Heart left ventricle (tissue), 16 donors: ENCODE data around the gene FCN2. TPM values are rescaled to one million over a fixed set of nuclear protein-coding genes. Genes with fewer than 3 reads are reported as not detected.

Experiments
- ATAC-seq, 4 donors: fragments of 200-7000 bp; cut with Tn5 transposase; one replicate each; pipeline ENCODE4 v1.9.1; 2020 to 2022; ENCODE audit warnings: moderate library complexity in 4 of 4, mild to moderate bottlenecking in 3 of 4, moderate number of reproducible peaks in 1 of 4
- DNase-seq, 5 donors: peaks; one replicate each; pipeline ENCODE4 v3.0.0-alpha.2; 2020
- H3K27ac ChIP-seq, 12 donors: fragments of 200-600 bp; sonication (generic) in 4 of 12; one replicate each; pipeline versions ENCODE4 v1.5.0 to v1.8.0; 2016 to 2022; ENCODE audit warnings: mild to moderate bottlenecking in 2 of 12
- H3K27me3 ChIP-seq, 9 donors: fragments of 200-600 bp; sonication (generic) in 2 of 9; one replicate each; pipeline versions ENCODE4 v1.5.1 to v1.8.0; 2016 to 2022; ENCODE audit warnings: mild to moderate bottlenecking in 3 of 9
- H3K36me3 ChIP-seq, 9 donors: fragments of 200-600 bp; sonication (generic) in 2 of 9; one replicate each; pipeline versions ENCODE4 v1.5.0 to v1.8.0; 2018 to 2022; ENCODE audit warnings: mild to moderate bottlenecking in 2 of 9
- H3K4me1 ChIP-seq, 12 donors: fragments of 200-600 bp; sonication (generic) in 4 of 12; one replicate each; pipeline versions ENCODE4 v1.5.0 to v1.8.0; 2016 to 2022; ENCODE audit warnings: mild to moderate bottlenecking in 3 of 12
- H3K4me3 ChIP-seq, 12 donors: fragments of 200-600 bp; sonication (generic) in 4 of 12; one replicate each; pipeline versions ENCODE4 v1.5.0 to v1.8.0; 2017 to 2022; ENCODE audit warnings: mild to moderate bottlenecking in 9 of 12, moderate library complexity in 4 of 12
- H3K9me3 ChIP-seq, 12 donors: fragments of 200-600 bp; sonication (generic) in 4 of 12; one replicate each; pipeline versions ENCODE4 v1.5.0 to v1.8.0; 2016 to 2022; ENCODE audit warnings: mild to moderate bottlenecking in 1 of 12
- CTCF ChIP-seq, 12 donors: fragments of 200-600 bp; sonication (generic) in 4 of 12; IDR thresholded peaks; one replicate each; pipeline versions ENCODE4 v1.5.0 to v1.8.0; 2018 to 2022; ENCODE audit warnings: antibody characterized with exemption in 12 of 12, mild to moderate bottlenecking in 5 of 12
- POLR2A ChIP-seq, 2 donors: fragments of 450-650 bp; IDR thresholded peaks; one replicate each; pipeline ENCODE4 v1.6.1; 2017; ENCODE audit warnings: antibody characterized with exemption in 2 of 2, mild to moderate bottlenecking in 2 of 2, moderate library complexity in 2 of 2
- WGBS, 4 donors: extraction: QIAGEN DNeasy Blood & Tissue Kit in 2 of 4; methylation state at CpG; one replicate each; pipeline versions ENCODE4 v1.1.5 to v1.1.7; 2013 to 2018; 5-methylcytosine and 5-hydroxymethylcytosine counted together
- intact Hi-C, 10 donors: fragments of 100-400 bp; cut with DNase I; formaldehyde crosslinking; loops; one replicate each; pipeline versions ENCODE4 v1.11.1 to v1.14.2; 2022
- polyA plus RNA-seq, 2 donors: library from polyadenylated mRNA; stranded (reverse); fragments of 200-250 nt; gene quantifications; one replicate each; pipeline ENCODE4 v1.2.3, GENCODE V29; 2013
- total RNA-seq, 9 donors: library from RNA; depleted of rRNA in 2 of 9; stranded (reverse); fragments of >200 nt in 2 of 9; fragmentation: NEBNext Ultra II Directional in 3 of 9; extraction: Animal tissue kit (Norgen Biotek cat#: 25700) in 3 of 9; gene quantifications; one replicate each; pipeline versions ENCODE4 v1.1.0 to v1.2.4, GENCODE V29; 2016 to 2023
- donor health status: ischemic (EF 13 %, LVEDD 7.1; RV severe dilation, severe dysfunction).
- donor health status: healthy with polysubstance abuse.
- donor health status: DM: no; HTN: yes; CAD: no.
- donor health status: DM: no; HTN: no; CAD: no.
- donor health status: ischemic (EF 25% LVEDD 6.9; RV normal size, moderate dysfunction).
- donor health status: ischemic (EF 25% LVEDD 5.7; RV mildly dilated, moderate dysfunction).
- donor health status: healthy.
- donor health status: DM: yes; HTN: yes; CAD: no.
- donor health status: ischemic (EF 35%, LVEDD 5.7; RV mildly dilated, moderate dysfunction).
- donor health status: nonischemic (EF 11% LVEDD 7.7; RV severe dilation, severe dysfunction).
- donor health status: DM: yes; HTN: yes; CAD: no.
- donor health status: PGD.
- donor health status: ischemic (EF 29% LVEDD 5.4; RV normal size, mild dysfunction).
- donor health status: nonischemic (EF 23%, LVEDD 6.1; RV moderate dilation, normal function).

Gene FCN2
- total and polyA plus RNA-seq, 11 donors: 0.19 to 0.67 (median 0.26) TPM; not detected in 6

- DNase-seq (no peak), ATAC-seq (no peak)
- Histone ChIP-seq H3K27me3 (no peaks in the 10 kb centered on the region), H3K4me1 (peaks cover 0 to 3% (median 0%) of the 10 kb centered on the region in 12 donors), H3K9me3 (no peaks in the 10 kb centered on the region), H3K4me3 (no peak overlapping the region), H3K36me3 (peaks cover 0 to 60% (median 5%) of the 10 kb centered on the region in 9 donors), H3K27ac (no peak overlapping the region)
- 87 to 95% (median 92%) methylated on average over 32 to 34 of the region's 34 CpGs for WGBS, 4 donors
- intact Hi-C loops: no loop called here
- TF ChIP-seq POLR2A (IDR thresholded peaks at IDR 0.05): no peak
- no peak for TF ChIP-seq CTCF (IDR thresholded peaks at IDR 0.05)
Measured at GRCh38 chr9:134838651-134839454, 41.8 kb upstream of the FCN2 start.

- WGBS, 4 donors: 91 to 97% (median 96%) methylated on average over 12 to 21 of the region's 21 CpGs
- no peak for ATAC-seq
- no peak for TF ChIP-seq POLR2A (IDR thresholded peaks at IDR 0.05)
- no peak for TF ChIP-seq CTCF (IDR thresholded peaks at IDR 0.05)
- no peak overlapping the region for H3K4me3 ChIP-seq
- H3K36me3 ChIP-seq: peaks cover 0 to 66% (median 5%) of the 10 kb centered on the region in 9 donors
- H3K27me3 ChIP-seq: no peaks in the 10 kb centered on the region
- no peak overlapping the region for H3K27ac ChIP-seq
- H3K9me3 ChIP-seq: no peaks in the 10 kb centered on the region
- intact Hi-C loops: no loop called here
- DNase-seq: no peak
- H3K4me1 ChIP-seq: peaks cover 0 to 3% (median 0%) of the 10 kb centered on the region in 12 donors
Measured at GRCh38 chr9:134839455-134840125, 41.0 kb upstream of the FCN2 start.

- Histone ChIP-seq H3K4me1 (peaks cover 0 to 3% (median 0%) of the 10 kb centered on the region in 12 donors), H3K36me3 (peaks cover 0 to 66% (median 5%) of the 10 kb centered on the region in 9 donors), H3K27ac (no peak overlapping the region), H3K9me3 (no peaks in the 10 kb centered on the region), H3K4me3 (no peak overlapping the region), H3K27me3 (no peaks in the 10 kb centered on the region)
- no peak for TF ChIP-seq CTCF (IDR thresholded peaks at IDR 0.05)
- TF ChIP-seq POLR2A (IDR thresholded peaks at IDR 0.05): no peak
- intact Hi-C loops: no loop called here
- DNase-seq: no peak
- ATAC-seq: no peak
- 83 to 95% (median 93%) methylated on average over 7 to 12 of the region's 12 CpGs for WGBS, 4 donors
Measured at GRCh38 chr9:134840511-134840910, 40.1 kb upstream of the FCN2 start.

GRCh38 chr9:134841180-134841904, 39.3 kb upstream of the FCN2 start:
- DNase-seq (no peak), ATAC-seq (no peak)
- peaks cover 0 to 58% (median 5%) of the 10 kb centered on the region in 9 donors for H3K36me3 ChIP-seq
- TF ChIP-seq CTCF (IDR thresholded peaks at IDR 0.05) (no peak), POLR2A (IDR thresholded peaks at IDR 0.05) (no peak)
- no peaks in the 10 kb centered on the region for H3K4me1 ChIP-seq
- 94 to 96% (median 95%) methylated on average over 15 of the region's 15 CpGs for WGBS, 4 donors
- intact Hi-C loops: no loop called here
- no peak overlapping the region for H3K4me3 ChIP-seq
- H3K27me3 ChIP-seq: no peaks in the 10 kb centered on the region
- no peak overlapping the region for H3K27ac ChIP-seq
- H3K9me3 ChIP-seq: no peaks in the 10 kb centered on the region
